HTERT RPE-1 (cell line): ENCODE results near the gene ZYX.
"Not testable (repeated sequence)": the region's sequence is repeated elsewhere in the genome, so short reads cannot be mapped to it uniquely, and the experiment has no call there.

Experiments
- in situ Hi-C: fragments of 300-500 bp; cut with MboI; formaldehyde crosslinking; loops from 4 replicates; pipeline ENCODE4 v1.14.3; 2020; ENCODE audit warnings: low sequenced_read_pairs

Gene ZYX

GRCh38 chr7:143396625-143397556 lies 15.7 kb downstream of the ZYX start:
- in situ Hi-C loops: no loop called here

- in situ Hi-C loops: no loop called here
Measured at GRCh38 chr7:143397710-143398530, 16.8 kb downstream of the ZYX start.

- in situ Hi-C loops: no loop called here
Measured at GRCh38 chr7:143398616-143399015, 17.5 kb downstream of the ZYX start.

GRCh38 chr7:143399151-143399550 lies 18.0 kb downstream of the ZYX start:
- in situ Hi-C loops: no loop called here

GRCh38 chr7:143399642-143400041 lies 18.5 kb downstream of the ZYX start:
- in situ Hi-C loops: no loop called here

GRCh38 chr7:143401265-143401664 lies 20.1 kb downstream of the ZYX start:
- in situ Hi-C loops: no loop called here

- in situ Hi-C loops: not testable (repeated sequence)
Measured at GRCh38 chr7:143402233-143402632, 21.1 kb downstream of the ZYX start.

GRCh38 chr7:143405173-143406001 lies 24.2 kb downstream of the ZYX start:
- in situ Hi-C loops: no loop called here

GRCh38 chr7:143406002-143406357 lies 24.8 kb downstream of the ZYX start:
- in situ Hi-C loops: no loop called here

GRCh38 chr7:143407287-143408251 lies 26.4 kb downstream of the ZYX start:
- in situ Hi-C loops: no loop called here

- in situ Hi-C loops: no loop called here
Measured at GRCh38 chr7:143408252-143408685, 27.1 kb downstream of the ZYX start.

GRCh38 chr7:143408686-143409561 lies 27.8 kb downstream of the ZYX start, which contains the start of gene EPHA1:
TSS of gene EPHA1 (minus strand) at chr7:143408856. CDS start at chr7:143408805, 51 bp downstream.
- in situ Hi-C loops: no loop called here

- in situ Hi-C loops: no loop called here
Measured at GRCh38 chr7:143410521-143411004, 29.4 kb downstream of the ZYX start.

- in situ Hi-C loops: no loop called here
Measured at GRCh38 chr7:143411976-143412708, 31.0 kb downstream of the ZYX start.

- in situ Hi-C loops: no loop called here
Measured at GRCh38 chr7:143413123-143413522, 32.0 kb downstream of the ZYX start.

- in situ Hi-C loops: not testable (repeated sequence)
Measured at GRCh38 chr7:143415209-143415608, 34.1 kb downstream of the ZYX start.

- in situ Hi-C loops: no loop called here
Measured at GRCh38 chr7:143415742-143416397, 34.7 kb downstream of the ZYX start.
